Hippocampal formation (tissue), 2 donors: ENCODE results near the gene ASAP2.
A peak's percentile ranks its signal among the peaks of the same experiment; 100 is the strongest.
"Not testable (repeated sequence)": the region's sequence is repeated elsewhere in the genome, so short reads cannot be mapped to it uniquely, and the experiment has no call there.

Source experiments
- DNase-seq, 2 donors: peaks; one replicate each; lab custom pipeline; 2025; lab: John Stamatoyannopoulos, UW

Gene ASAP2

GRCh38 chr2:9378433-9379390 lies 172.1 kb downstream of the ASAP2 start:
- DNase-seq = peak in 1 of 2 donors; percentile 15

- no peak for DNase-seq
These were observed 172.8 kb downstream of the ASAP2 start for GRCh38 chr2:9379391-9379755.

GRCh38 chr2:9380702-9381628 lies 174.4 kb downstream of the ASAP2 start:
- no peak for DNase-seq

GRCh38 chr2:9382604-9383235 lies 176.1 kb downstream of the ASAP2 start:
- DNase-seq = no peak

- no peak for DNase-seq
These were observed 177.9 kb downstream of the ASAP2 start for GRCh38 chr2:9384521-9384920.

- DNase-seq = no peak
These were observed 179.2 kb downstream of the ASAP2 start for GRCh38 chr2:9385841-9386240.

GRCh38 chr2:9388199-9388681 lies 181.6 kb downstream of the ASAP2 start:
- DNase-seq = no peak

GRCh38 chr2:9388950-9389911 lies 182.6 kb downstream of the ASAP2 start:
- no peak for DNase-seq

GRCh38 chr2:9390151-9390850 lies 183.7 kb downstream of the ASAP2 start:
- no peak for DNase-seq

- no peak for DNase-seq
These were observed 184.4 kb downstream of the ASAP2 start for GRCh38 chr2:9390991-9391390.

- DNase-seq = no peak
These were observed 185.5 kb downstream of the ASAP2 start for GRCh38 chr2:9391961-9392720.

GRCh38 chr2:9392898-9393765 lies 186.5 kb downstream of the ASAP2 start:
- DNase-seq = no peak

- no peak for DNase-seq
These were observed 188.2 kb downstream of the ASAP2 start for GRCh38 chr2:9394816-9395215.

GRCh38 chr2:9397201-9397600 lies 190.6 kb downstream of the ASAP2 start:
- no peak for DNase-seq

- DNase-seq = not testable (repeated sequence)
These were observed 191.6 kb downstream of the ASAP2 start for GRCh38 chr2:9398251-9398650.

GRCh38 chr2:9398881-9399780 lies 192.5 kb downstream of the ASAP2 start:
- no peak for DNase-seq
